GM19043 (cell line): ENCODE results near the gene MCM6.

Experiments
- ATAC-seq: cut with Tn5 transposase; IDR thresholded peaks from one replicate; pipeline ENCODE4 v1.9.1; 2021; ENCODE audit warnings: low read depth; ENCODE audit not compliant: unreplicated experiment

Gene MCM6

GRCh38 chr2:135791418-135792190 is 84.6 kb downstream of the MCM6 start:
- ATAC-seq = no peak

- no peak for ATAC-seq
Observed at GRCh38 chr2:135790423-135790822, 85.8 kb downstream of the MCM6 start.
